Measurements from ENCODE around the gene SLC26A8.

GRCh38 chr6:36050947-36051710 is 26.7 kb upstream of the SLC26A8 start:
- TF ChIP-seq CTCF (conservative IDR thresholded peaks at IDR 0.05; ENCODE audit: low read depth in 2 of 2), result no peak
- no peak for TF ChIP-seq POLR2AphosphoS5 (IDR thresholded peaks at IDR 0.05; ENCODE audit: low read depth)

All from GM23338 (cell line).